Gastrocnemius medialis (tissue), 4 donors: ENCODE measurements around the gene APOD.

Experiments
- CTCF ChIP-seq, 5 experiments: fragments of 450-650 bp in 3 of 5; fragments of 200-600 bp in 2 of 5; sonication (generic) in 2 of 5; IDR thresholded peaks in 4 of 5; conservative IDR thresholded peaks in 1 of 5; 1 replicate in 4 of 5; 2 replicates in 1 of 5; pipeline ENCODE4 v1.5.1; 2016 to 2019; ENCODE audit warnings: antibody characterized with exemption in 5 of 5, mild to moderate bottlenecking in 3 of 5, moderate library complexity in 3 of 5
- POLR2A ChIP-seq, 2 donors: fragments of 450-650 bp; IDR thresholded peaks; one replicate each; pipeline ENCODE4 v1.6.1; 2017; ENCODE audit warnings: antibody characterized with exemption in 2 of 2, mild to moderate bottlenecking in 2 of 2, moderate library complexity in 2 of 2

GRCh38 chr3:195573611-195574496 is 9.9 kb downstream of the APOD start:
- no peak for TF ChIP-seq CTCF (IDR thresholded peaks at IDR 0.05 in 4 of 5, conservative IDR thresholded peaks at IDR 0.05 in 1 of 5)
- no peak for TF ChIP-seq POLR2A (IDR thresholded peaks at IDR 0.05)
